Liver (tissue), 9 donors: ENCODE measurements around the gene PRCC. TPM values are rescaled to one million over a fixed set of nuclear protein-coding genes. Genes with fewer than 3 reads are reported as not detected.
A peak's percentile ranks its signal among the peaks of the same experiment; 100 is the strongest.

Source experiments
- DNase-seq: peaks from one replicate; pipeline ENCODE4 v3.0.0-alpha.2; 2017; ENCODE audit warnings: low spot score
- H3K27ac ChIP-seq, 2 donors: one replicate each; pipeline ENCODE4 v1.7.0; 2013; ENCODE audit warnings: inconsistent platforms in 2 of 2, low read length in 2 of 2, control low read depth in 1 of 2, low read depth in 1 of 2, mild to moderate bottlenecking in 1 of 2
- H3K27me3 ChIP-seq, 4 donors: one replicate each; pipeline versions ENCODE4 v1.6.1 to v1.7.0; 2013; ENCODE audit warnings: low read length in 3 of 4, inconsistent platforms in 1 of 4, mild to moderate bottlenecking in 1 of 4, moderate library complexity in 1 of 4; ENCODE audit not compliant: control insufficient read depth in 4 of 4, insufficient read depth in 4 of 4
- H3K36me3 ChIP-seq, 4 donors: one replicate each; pipeline versions ENCODE4 v1.6.1 to v1.7.0; 2013; ENCODE audit warnings: low read length in 3 of 4, mild to moderate bottlenecking in 3 of 4, low read depth in 1 of 4, moderate library complexity in 1 of 4; ENCODE audit not compliant: control insufficient read depth in 4 of 4, insufficient read depth in 3 of 4
- H3K4me1 ChIP-seq, 4 donors: one replicate each; pipeline versions ENCODE4 v1.6.1 to v1.7.0; 2013; ENCODE audit warnings: low read length in 3 of 4, mild to moderate bottlenecking in 3 of 4, moderate library complexity in 1 of 4; ENCODE audit not compliant: control insufficient read depth in 4 of 4, insufficient read depth in 4 of 4
- H3K4me3 ChIP-seq, 3 donors: one replicate each; pipeline versions ENCODE4 v1.6.1 to v1.7.0; 2013; ENCODE audit warnings: low read length in 3 of 3, control low read depth in 1 of 3, low read depth in 1 of 3, mild to moderate bottlenecking in 1 of 3
- H3K9ac ChIP-seq, 2 donors: one replicate each; pipeline ENCODE4 v1.7.0; 2013; ENCODE audit warnings: low read length in 2 of 2, mild to moderate bottlenecking in 2 of 2, moderate library complexity in 2 of 2, control low read depth in 1 of 2, low read depth in 1 of 2
- H3K9me3 ChIP-seq, 4 donors: one replicate each; pipeline versions ENCODE4 v1.6.1 to v1.7.0; 2013; ENCODE audit warnings: low read length in 3 of 4; ENCODE audit not compliant: control insufficient read depth in 4 of 4
- ATF3 ChIP-seq: IDR thresholded peaks from 2 replicates; pipeline ENCODE4 v1.6.1; 2016; ENCODE audit warnings: antibody characterized with exemption
- CTCF ChIP-seq: fragments of 150-350 bp; IDR thresholded peaks from 2 replicates; pipeline ENCODE4 v1.5.1; 2017; ENCODE audit warnings: improper control_type of control experiment, low read depth, low read length; ENCODE audit not compliant: missing input control
- EGR1 ChIP-seq, 2 donors: IDR thresholded peaks; 2 replicates each; pipeline ENCODE4 v1.6.1; 2016 to 2018; ENCODE audit warnings: antibody characterized with exemption in 2 of 2, low read depth in 2 of 2
- FOXA1 ChIP-seq: IDR thresholded peaks from 2 replicates; pipeline ENCODE4 v1.6.1; 2016; ENCODE audit warnings: antibody characterized with exemption
- GABPA ChIP-seq, 2 donors: IDR thresholded peaks in 1 of 2; conservative IDR thresholded peaks in 1 of 2; 2 replicates each; pipeline ENCODE4 v1.6.1; 2016; ENCODE audit warnings: antibody characterized with exemption in 2 of 2, mild to moderate bottlenecking in 1 of 2, moderate library complexity in 1 of 2
- HNF4A ChIP-seq, 2 donors: conservative IDR thresholded peaks; 2 replicates each; pipeline ENCODE4 v1.6.1; 2016; ENCODE audit warnings: antibody characterized with exemption in 2 of 2, mild to moderate bottlenecking in 2 of 2
- HNF4G ChIP-seq: IDR thresholded peaks from 2 replicates; pipeline ENCODE4 v1.6.1; 2016; ENCODE audit warnings: antibody characterized with exemption
- JUND ChIP-seq, 2 donors: IDR thresholded peaks; 2 replicates each; pipeline ENCODE4 v1.6.1; 2016; ENCODE audit warnings: antibody characterized with exemption in 2 of 2
- MAX ChIP-seq: IDR thresholded peaks from 2 replicates; pipeline ENCODE4 v1.6.1; 2016; ENCODE audit warnings: antibody characterized with exemption
- NR2F2 ChIP-seq: IDR thresholded peaks from 2 replicates; pipeline ENCODE4 v1.6.1; 2016; ENCODE audit warnings: antibody characterized with exemption
- RAD21 ChIP-seq, 2 donors: IDR thresholded peaks; 2 replicates each; pipeline ENCODE4 v1.6.1; 2016; ENCODE audit warnings: antibody characterized with exemption in 2 of 2, mild to moderate bottlenecking in 2 of 2
- REST ChIP-seq: IDR thresholded peaks from 2 replicates; pipeline ENCODE4 v1.6.1; 2016; ENCODE audit warnings: antibody characterized with exemption, mild to moderate bottlenecking
- RXRA ChIP-seq, 2 donors: IDR thresholded peaks; 2 replicates each; pipeline ENCODE4 v1.6.1; 2017 to 2018; ENCODE audit warnings: antibody characterized with exemption in 2 of 2, mild to moderate bottlenecking in 1 of 2
- SP1 ChIP-seq: IDR thresholded peaks from 2 replicates; pipeline ENCODE4 v1.6.1; 2018; ENCODE audit warnings: antibody characterized with exemption, mild to moderate bottlenecking
- TAF1 ChIP-seq: conservative IDR thresholded peaks from 2 replicates; pipeline ENCODE4 v1.6.1; 2016; ENCODE audit warnings: antibody characterized with exemption, mild to moderate bottlenecking
- YY1 ChIP-seq: IDR thresholded peaks from 2 replicates; pipeline ENCODE4 v1.6.1; 2016; ENCODE audit warnings: antibody characterized with exemption, mild to moderate bottlenecking
- WGBS: extraction: QIAGEN DNeasy Blood & Tissue Kit; methylation state at CpG from one replicate; pipeline ENCODE4 v1.1.7; 2013; 5-methylcytosine and 5-hydroxymethylcytosine counted together
- polyA plus RNA-seq, 2 donors: library from polyadenylated mRNA; stranded (reverse) in 1 of 2; unstranded in 1 of 2; fragments of 200-250 nt in 1 of 2; fragments of >200 nt in 1 of 2; fragmentation: Nextera tagmentation in 1 of 2; extraction: Ambion mirVana in 1 of 2; gene quantifications; one replicate each; pipeline versions ENCODE4 v1.2.1 to v1.2.3, GENCODE V29; 2013 to 2015
- total RNA-seq, 2 donors: library from RNA; depleted of rRNA; stranded (reverse); fragments of >200 nt; gene quantifications; one replicate each; pipeline ENCODE4 v1.2.3, GENCODE V29; 2014
- donor health status: healthy.
- donor health status: healthy.
- donor health status: healthy.
- donor health status: healthy.
- donor health status: healthy.

PRCC gene
- total and polyA plus RNA-seq, 4 donors = 8.8 to 19.3 (median 14.3) TPM

- no peak overlapping the region for H3K9ac ChIP-seq
- peaks cover 3 to 28% (median 25%) of the 10 kb centered on the region in 4 donors for H3K4me1 ChIP-seq
- H3K27me3 ChIP-seq = no peaks in the 10 kb centered on the region
- DNase-seq = no peak
- H3K4me3 ChIP-seq = peak overlapping the region in 1 of 3 donors; percentile 76
- H3K36me3 ChIP-seq = no peaks in the 10 kb centered on the region
- 90% methylated on average over 5 of the region's 5 CpGs for WGBS
- no peaks in the 10 kb centered on the region for H3K9me3 ChIP-seq
- TF ChIP-seq GABPA (IDR thresholded peaks at IDR 0.05 in 1 of 2, conservative IDR thresholded peaks at IDR 0.05 in 1 of 2) = no peak
- no peak for TF ChIP-seq TAF1
- TF ChIP-seq RXRA (IDR thresholded peaks at IDR 0.05) = no peak
- no peak overlapping the region for H3K27ac ChIP-seq
These were observed 1.7 kb upstream of the PRCC start for GRCh38 chr1:156765666-156766065.

GRCh38 chr1:156766298-156767100 lies 836 bp upstream of the PRCC start:
- Histone ChIP-seq H3K27me3 (no peaks in the 10 kb centered on the region), H3K9ac (peak overlapping the region; percentile 78 to 96), H3K4me1 (peaks cover 3 to 28% (median 26%) of the 10 kb centered on the region in 4 donors), H3K9me3 (no peaks in the 10 kb centered on the region), H3K4me3 (peak overlapping the region; percentile 57 to 91 (median 76)), H3K36me3 (peaks cover 0 to 4% (median under 1%) of the 10 kb centered on the region in 4 donors), H3K27ac (peak overlapping the region; percentile 76 to 87)
- WGBS = 7% methylated on average over 14 of the region's 14 CpGs
- TF ChIP-seq REST = no peak
- peak; percentile 3 for TF ChIP-seq TAF1
- DNase-seq = no peak

- H3K27me3 ChIP-seq = no peaks in the 10 kb centered on the region
- no peak for DNase-seq
- peak overlapping the region; percentile 95 to 98 for H3K9ac ChIP-seq
- peak overlapping the region; percentile 72 to 98 (median 92) for H3K4me3 ChIP-seq
- peaks cover 4 to 28% (median 26%) of the 10 kb centered on the region in 4 donors for H3K4me1 ChIP-seq
- peaks cover 0 to 4% (median under 1%) of the 10 kb centered on the region in 4 donors for H3K36me3 ChIP-seq
- H3K27ac ChIP-seq = peak overlapping the region; percentile 83 to 92
- no peaks in the 10 kb centered on the region for H3K9me3 ChIP-seq
- WGBS = under 1% methylated on average over 31 of the region's 31 CpGs
- TF ChIP-seq NR2F2 (no peak), HNF4G (no peak), RXRA (IDR thresholded peaks at IDR 0.05) (no peak), SP1 (no peak), ATF3 (no peak), FOXA1 (no peak), REST (no peak), YY1 (no peak), HNF4A (conservative IDR thresholded peaks at IDR 0.05) (no peak), EGR1 (IDR thresholded peaks at IDR 0.05; ENCODE audit: low read depth in 2 of 2) (no peak), RAD21 (IDR thresholded peaks at IDR 0.05) (no peak), CTCF (no peak), MAX (no peak), GABPA (IDR thresholded peaks at IDR 0.05 in 1 of 2, conservative IDR thresholded peaks at IDR 0.05 in 1 of 2) (no peak), JUND (IDR thresholded peaks at IDR 0.05) (no peak)
These were observed 707 bp downstream of the PRCC start for GRCh38 chr1:156767879-156768604.
